Ascending aorta (tissue), 2 donors: ENCODE data around the gene MEMO1. TPM values are rescaled to one million over a fixed set of nuclear protein-coding genes. Genes with fewer than 3 reads are reported as not detected.

Source experiments
- DNase-seq, 2 donors: peaks; one replicate each; pipeline ENCODE4 v3.0.0-alpha.2; 2019; ENCODE audit warnings: low spot score in 2 of 2
- H3K27ac ChIP-seq, 2 donors: fragments of 200-600 bp; sonication (generic); one replicate each; pipeline ENCODE4 v1.5.1; 2016 to 2017; ENCODE audit warnings: mild to moderate bottlenecking in 1 of 2
- H3K27me3 ChIP-seq: fragments of 200-600 bp; sonication (generic); one replicate; pipeline ENCODE4 v1.5.1; 2017
- H3K36me3 ChIP-seq, 2 donors: fragments of 200-600 bp; sonication (generic); one replicate each; pipeline ENCODE4 v1.5.1; 2016
- H3K4me1 ChIP-seq, 2 donors: fragments of 200-600 bp; sonication (generic); one replicate each; pipeline ENCODE4 v1.5.1; 2016 to 2017; ENCODE audit warnings: mild to moderate bottlenecking in 1 of 2
- H3K4me3 ChIP-seq, 2 donors: fragments of 200-600 bp; sonication (generic); one replicate each; pipeline ENCODE4 v1.5.1; 2016 to 2017; ENCODE audit warnings: mild to moderate bottlenecking in 1 of 2
- H3K9me3 ChIP-seq, 2 donors: fragments of 200-600 bp; sonication (generic); one replicate each; pipeline ENCODE4 v1.5.1; 2016
- intact Hi-C: fragments of 100-400 bp; cut with DNase I; formaldehyde crosslinking; loops from one replicate; pipeline ENCODE4 v1.15.1; 2023
- total RNA-seq: library from RNA; depleted of rRNA; stranded (reverse); fragments of >200 nt; gene quantifications from one replicate; pipeline ENCODE4 v1.1.0, GENCODE V29; 2016
- TF ChIP-seq, protein P1 (sequence below), 3 experiments: fragments of 200-600 bp in 2 of 3; fragments of 450-650 bp in 1 of 3; sonication (generic) in 2 of 3; IDR thresholded peaks; one replicate each; pipeline ENCODE4 v1.5.1; 2016 to 2019; ENCODE audit warnings: antibody characterized with exemption in 3 of 3, mild to moderate bottlenecking in 1 of 3, moderate library complexity in 1 of 3

MEMO1 gene
- total RNA-seq, 1 donor from 2014 or later: 4.6 TPM

DNA sequence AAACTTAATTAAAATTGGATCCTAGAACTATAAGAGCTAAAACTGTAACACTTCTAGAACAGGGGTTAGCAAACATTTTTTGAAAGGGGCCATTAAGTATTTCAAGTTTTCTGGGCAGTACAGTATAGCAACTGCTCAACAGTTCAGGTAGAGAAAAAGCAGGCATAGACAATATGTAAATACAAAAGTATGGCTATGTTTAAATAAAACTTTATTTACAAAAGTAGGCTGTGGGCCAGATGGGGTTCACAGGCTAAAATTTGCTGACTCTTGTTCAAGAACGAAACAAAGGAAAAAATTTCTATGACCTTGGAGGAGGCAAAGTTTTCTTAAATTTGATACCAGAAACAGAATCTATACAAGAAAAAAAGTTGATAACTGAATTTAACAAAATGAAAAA lies 114.5 kb downstream of the MEMO1 start:
- Histone ChIP-seq H3K9me3 (no peaks in the 10 kb centered on the region), H3K4me3 (no peak overlapping the region), H3K27me3 (no peaks in the 10 kb centered on the region), H3K4me1 (no peaks in the 10 kb centered on the region), H3K27ac (no peak overlapping the region), H3K36me3 (peaks cover 0 to 28% of the 10 kb centered on the region in 2 donors)
- intact Hi-C loops: no loop called here
- TF ChIP-seq, protein P1, sequence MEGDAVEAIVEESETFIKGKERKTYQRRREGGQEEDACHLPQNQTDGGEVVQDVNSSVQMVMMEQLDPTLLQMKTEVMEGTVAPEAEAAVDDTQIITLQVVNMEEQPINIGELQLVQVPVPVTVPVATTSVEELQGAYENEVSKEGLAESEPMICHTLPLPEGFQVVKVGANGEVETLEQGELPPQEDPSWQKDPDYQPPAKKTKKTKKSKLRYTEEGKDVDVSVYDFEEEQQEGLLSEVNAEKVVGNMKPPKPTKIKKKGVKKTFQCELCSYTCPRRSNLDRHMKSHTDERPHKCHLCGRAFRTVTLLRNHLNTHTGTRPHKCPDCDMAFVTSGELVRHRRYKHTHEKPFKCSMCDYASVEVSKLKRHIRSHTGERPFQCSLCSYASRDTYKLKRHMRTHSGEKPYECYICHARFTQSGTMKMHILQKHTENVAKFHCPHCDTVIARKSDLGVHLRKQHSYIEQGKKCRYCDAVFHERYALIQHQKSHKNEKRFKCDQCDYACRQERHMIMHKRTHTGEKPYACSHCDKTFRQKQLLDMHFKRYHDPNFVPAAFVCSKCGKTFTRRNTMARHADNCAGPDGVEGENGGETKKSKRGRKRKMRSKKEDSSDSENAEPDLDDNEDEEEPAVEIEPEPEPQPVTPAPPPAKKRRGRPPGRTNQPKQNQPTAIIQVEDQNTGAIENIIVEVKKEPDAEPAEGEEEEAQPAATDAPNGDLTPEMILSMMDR (IDR thresholded peaks at IDR 0.05): no peak
- DNase-seq: no peak

GRCh38 chr2:31894656-31895055 lies 116.2 kb downstream of the MEMO1 start:
- Histone ChIP-seq H3K4me3 (no peak overlapping the region), H3K27me3 (no peaks in the 10 kb centered on the region), H3K4me1 (no peaks in the 10 kb centered on the region), H3K9me3 (no peaks in the 10 kb centered on the region), H3K27ac (no peak overlapping the region), H3K36me3 (peaks cover 0 to 14% of the 10 kb centered on the region in 2 donors)
- no peak for DNase-seq
- TF ChIP-seq, protein P1 (IDR thresholded peaks at IDR 0.05): no peak
- intact Hi-C loops: no loop called here

DNA sequence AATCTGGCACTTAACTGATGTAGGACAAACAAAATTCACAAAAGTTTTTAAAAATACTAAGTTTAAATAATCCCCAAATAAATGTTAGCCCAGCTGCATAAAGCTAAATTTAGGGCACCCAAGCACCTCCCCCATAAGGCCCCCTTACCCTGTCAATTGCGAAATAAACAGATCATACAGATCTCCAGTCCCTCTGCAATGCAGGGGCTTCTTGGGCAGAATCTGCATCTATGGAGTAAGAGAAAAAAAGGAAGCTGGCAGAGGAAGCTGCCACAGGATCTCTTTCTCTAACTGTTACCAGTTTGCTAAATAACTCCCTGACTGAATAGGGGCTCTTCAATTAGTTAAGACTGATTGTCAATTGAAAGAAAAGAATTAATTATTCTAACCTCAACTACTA lies 117.7 kb downstream of the MEMO1 start:
- no peaks in the 10 kb centered on the region for H3K9me3 ChIP-seq
- DNase-seq: no peak
- TF ChIP-seq, protein P1 (IDR thresholded peaks at IDR 0.05): no peak
- no peaks in the 10 kb centered on the region for H3K27me3 ChIP-seq
- intact Hi-C loops: no loop called here
- no peak overlapping the region for H3K27ac ChIP-seq
- no peak overlapping the region for H3K4me3 ChIP-seq
- no peaks in the 10 kb centered on the region for H3K4me1 ChIP-seq
- no peaks in the 10 kb centered on the region for H3K36me3 ChIP-seq

GRCh38 chr2:31889044-31889443 lies 121.8 kb downstream of the MEMO1 start:
- no peak for DNase-seq
- TF ChIP-seq, protein P1 (IDR thresholded peaks at IDR 0.05): no peak
- H3K4me1 ChIP-seq: no peaks in the 10 kb centered on the region
- no peaks in the 10 kb centered on the region for H3K36me3 ChIP-seq
- H3K27ac ChIP-seq: no peak overlapping the region
- intact Hi-C loops: no loop called here
- H3K9me3 ChIP-seq: no peaks in the 10 kb centered on the region
- H3K4me3 ChIP-seq: no peak overlapping the region
- no peaks in the 10 kb centered on the region for H3K27me3 ChIP-seq

DNA sequence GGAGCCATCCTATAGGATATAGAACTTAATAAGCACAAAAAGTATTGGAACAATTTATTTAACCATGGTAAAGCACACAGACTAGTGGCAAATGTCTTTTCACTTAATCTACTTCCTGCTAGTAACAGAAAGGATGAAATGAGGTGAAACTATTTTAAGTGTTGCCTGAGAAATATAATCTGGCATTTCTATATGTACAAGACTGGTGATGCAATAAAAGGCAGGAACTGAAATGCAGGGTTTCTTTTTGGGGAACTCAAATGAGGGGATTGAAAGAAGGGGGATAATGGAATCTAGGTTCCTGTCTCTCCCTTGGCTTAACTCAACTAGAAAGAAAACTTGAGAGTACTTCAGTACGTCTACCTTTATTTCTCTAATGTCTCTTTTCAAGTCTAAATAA lies 122.3 kb downstream of the MEMO1 start:
- intact Hi-C loops: no loop called here
- H3K4me3 ChIP-seq: no peak overlapping the region

More for the DNA sequence above, 122.3 kb downstream of the MEMO1 start:
- Histone ChIP-seq H3K36me3 (no peaks in the 10 kb centered on the region), H3K27me3 (no peaks in the 10 kb centered on the region), H3K27ac (no peak overlapping the region), H3K4me1 (no peaks in the 10 kb centered on the region), H3K9me3 (no peaks in the 10 kb centered on the region)
- DNase-seq: no peak
- TF ChIP-seq, protein P1 (IDR thresholded peaks at IDR 0.05): no peak
